HG02571 (cell line): ENCODE measurements around the gene FBLIM1.

ENCODE experiments used
- ATAC-seq: cut with Tn5 transposase; IDR thresholded peaks from one replicate; pipeline ENCODE4 v1.9.1; 2021; ENCODE audit warnings: mild to moderate bottlenecking, moderate library complexity; ENCODE audit not compliant: unreplicated experiment

FBLIM1 gene

GRCh38 chr1:15744122-15744679 lies 14.4 kb upstream of the FBLIM1 start:
- ATAC-seq: no peak

- ATAC-seq: no peak
Measured at GRCh38 chr1:15747378-15747777, 11.2 kb upstream of the FBLIM1 start.

- ATAC-seq: no peak
Measured at GRCh38 chr1:15748264-15748663, 10.3 kb upstream of the FBLIM1 start.

DNA sequence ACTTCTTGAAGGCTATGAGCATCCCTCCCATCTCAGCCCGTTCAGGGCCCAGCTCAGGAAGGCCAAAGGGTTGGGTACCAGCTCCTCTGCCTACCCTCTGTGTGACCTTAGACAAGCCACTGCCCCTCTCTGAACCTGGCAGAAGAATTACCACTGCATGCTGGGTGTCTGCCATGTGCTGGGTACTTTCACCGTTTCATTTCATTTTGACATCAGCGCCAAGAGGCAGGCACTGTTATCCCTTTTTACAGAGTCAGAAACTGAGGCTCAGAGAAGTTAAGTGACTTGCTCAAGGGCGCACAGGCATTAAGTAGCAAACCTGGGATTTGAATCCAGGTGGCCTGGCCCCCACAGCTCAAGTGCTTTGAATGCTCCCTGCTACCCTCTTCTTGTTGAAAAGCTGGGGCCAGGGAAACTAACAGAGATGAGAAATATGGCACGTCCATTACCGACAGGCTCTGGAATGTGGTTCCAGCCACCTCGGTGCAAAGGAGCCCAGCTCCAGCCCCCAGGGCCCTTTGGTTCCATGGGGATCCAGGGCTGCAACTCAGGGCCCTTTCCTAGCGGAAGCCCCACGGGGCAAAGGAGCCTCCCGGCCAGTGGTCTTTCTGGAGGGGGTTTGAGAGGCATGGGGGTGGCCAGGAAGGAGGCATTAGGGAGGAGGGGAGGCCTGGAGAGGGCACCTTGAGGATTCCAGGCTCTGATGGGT lies 9.8 kb upstream of the FBLIM1 start:
- no peak for ATAC-seq

DNA sequence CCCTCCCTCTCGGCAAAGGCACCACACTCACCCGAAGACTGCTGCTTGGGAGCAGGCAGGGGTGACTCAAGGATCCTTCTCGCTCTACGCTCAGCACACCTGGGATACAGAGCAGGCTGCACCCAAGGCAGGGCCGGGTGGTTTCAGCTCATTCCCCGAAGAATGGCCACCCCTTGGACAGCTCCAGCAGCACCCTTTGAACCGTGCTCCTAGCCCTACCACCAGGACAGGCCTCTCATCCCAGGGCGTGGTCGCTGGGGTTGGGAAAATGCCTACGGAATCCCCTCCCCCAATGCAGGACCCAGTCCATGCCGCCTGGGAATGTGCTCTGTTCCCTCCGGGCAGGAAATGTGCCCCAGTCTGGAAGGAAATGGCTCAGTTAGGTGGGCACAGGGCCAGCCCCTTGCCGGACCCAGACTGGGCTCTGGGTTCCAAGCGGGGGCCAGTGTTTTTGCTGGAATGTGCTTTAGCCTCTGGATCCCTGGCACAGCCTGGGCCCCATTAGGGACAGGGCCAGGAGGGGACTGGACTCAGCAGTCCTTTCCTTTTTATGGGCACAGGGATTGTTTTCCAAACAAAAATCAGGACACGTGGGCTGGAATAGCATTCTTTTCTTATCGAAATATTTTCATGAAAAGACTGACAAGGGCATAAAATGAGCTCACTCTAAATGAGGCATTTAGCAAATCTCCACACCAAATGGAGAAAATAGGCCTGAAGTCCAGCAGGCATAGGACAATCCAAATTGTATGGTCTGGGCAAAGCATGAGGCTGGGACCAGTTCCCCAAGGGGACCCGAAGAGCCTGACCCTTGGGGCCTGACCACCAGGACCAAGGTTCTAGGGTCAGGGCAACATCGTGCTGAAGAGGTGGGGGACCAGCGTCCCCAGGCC lies 8.9 kb upstream of the FBLIM1 start:
- no peak for ATAC-seq

GRCh38 chr1:15750924-15751323 lies 7.7 kb upstream of the FBLIM1 start:
- ATAC-seq: no peak

DNA sequence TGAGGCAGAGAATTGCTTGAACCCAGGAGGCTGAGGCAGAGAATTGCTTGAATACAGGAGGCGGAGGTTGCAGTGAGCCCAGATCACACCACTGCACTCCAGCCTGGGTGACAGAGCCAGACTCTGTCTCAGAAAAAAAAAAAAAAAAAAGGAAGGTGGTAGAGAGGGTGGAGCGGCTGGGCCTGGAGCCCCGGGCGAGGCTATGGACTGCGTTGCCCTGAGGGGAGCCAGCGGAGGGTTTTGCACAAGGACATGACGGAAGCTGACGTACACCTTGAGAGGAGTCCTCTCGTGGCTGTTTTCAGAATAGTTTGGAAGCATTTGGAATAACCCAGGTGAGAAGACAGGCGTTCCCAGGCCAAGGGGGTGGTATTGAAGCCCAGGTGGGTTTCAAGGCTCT lies 6.9 kb upstream of the FBLIM1 start:
- ATAC-seq: no peak

DNA sequence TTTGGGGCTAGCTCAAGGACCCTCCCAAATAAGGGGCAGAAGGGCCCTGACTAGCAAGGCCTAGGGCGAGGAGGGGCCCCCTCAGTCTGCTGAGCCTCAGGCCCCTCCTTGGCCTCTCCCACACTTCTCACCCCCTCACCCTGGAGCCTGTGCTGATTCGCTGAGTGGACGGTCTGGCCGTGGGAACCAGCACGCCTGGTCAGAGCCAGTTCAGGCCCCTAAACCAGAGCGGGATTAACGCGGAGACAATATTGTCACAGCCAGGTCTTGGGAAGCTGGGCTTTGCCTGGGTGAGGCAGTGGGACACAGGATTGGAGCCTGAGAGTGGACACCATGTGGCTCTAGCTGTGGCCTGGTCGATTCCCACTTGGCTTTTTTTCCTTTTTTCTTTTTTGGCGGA lies 4.8 kb upstream of the FBLIM1 start:
- no peak for ATAC-seq

- ATAC-seq: no peak
Measured at GRCh38 chr1:15755021-15755645, 3.5 kb upstream of the FBLIM1 start.

GRCh38 chr1:15755646-15756040 lies 3.0 kb upstream of the FBLIM1 start:
- ATAC-seq: no peak

DNA sequence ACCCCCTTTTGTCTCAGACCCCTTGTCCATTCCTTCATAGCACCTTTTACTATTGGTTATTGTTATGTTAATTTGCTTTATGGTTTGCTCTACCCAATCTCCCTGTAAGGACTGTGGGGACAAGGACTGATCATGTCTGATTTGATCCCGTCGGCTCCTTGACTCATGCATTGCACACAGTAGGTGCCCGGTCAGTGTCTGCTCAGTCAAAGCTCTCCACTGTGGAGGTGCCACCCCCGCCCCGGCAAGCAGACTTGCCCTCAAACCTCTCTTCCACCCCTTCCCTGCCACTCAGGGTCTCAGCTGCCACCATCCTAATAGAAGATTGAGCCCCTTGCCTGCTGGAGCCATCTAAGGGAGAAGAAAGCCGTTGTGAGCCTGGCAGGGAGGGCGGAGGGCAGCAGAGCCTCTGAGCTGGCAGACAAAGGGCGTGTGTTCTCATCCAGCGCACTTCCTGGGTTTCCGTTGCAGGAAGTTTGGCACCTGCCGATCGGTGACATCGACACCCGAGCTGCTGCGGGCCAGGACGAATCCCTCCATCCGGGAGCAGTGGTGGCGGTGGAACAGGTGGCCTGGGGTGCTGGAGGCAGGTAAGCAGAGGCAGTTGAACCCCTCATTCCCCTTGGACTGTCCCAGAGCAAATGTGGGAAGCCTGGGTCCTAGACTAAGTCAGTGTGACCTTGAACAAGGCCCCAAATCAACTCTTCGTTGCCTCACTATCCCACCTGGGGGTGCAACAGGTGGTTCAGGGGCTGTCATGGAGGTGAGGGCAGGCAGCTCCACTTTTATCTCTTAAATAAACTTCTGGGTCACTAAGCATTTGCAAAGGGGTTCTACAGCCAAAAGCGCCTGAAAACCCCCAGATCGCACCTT lies 2.2 kb upstream of the FBLIM1 start:
- no peak for ATAC-seq

- ATAC-seq: no peak
Measured at GRCh38 chr1:15757016-15757543, 1.5 kb upstream of the FBLIM1 start.

- no peak for ATAC-seq
Measured at GRCh38 chr1:15757575-15758342, 836 bp upstream of the FBLIM1 start.

DNA sequence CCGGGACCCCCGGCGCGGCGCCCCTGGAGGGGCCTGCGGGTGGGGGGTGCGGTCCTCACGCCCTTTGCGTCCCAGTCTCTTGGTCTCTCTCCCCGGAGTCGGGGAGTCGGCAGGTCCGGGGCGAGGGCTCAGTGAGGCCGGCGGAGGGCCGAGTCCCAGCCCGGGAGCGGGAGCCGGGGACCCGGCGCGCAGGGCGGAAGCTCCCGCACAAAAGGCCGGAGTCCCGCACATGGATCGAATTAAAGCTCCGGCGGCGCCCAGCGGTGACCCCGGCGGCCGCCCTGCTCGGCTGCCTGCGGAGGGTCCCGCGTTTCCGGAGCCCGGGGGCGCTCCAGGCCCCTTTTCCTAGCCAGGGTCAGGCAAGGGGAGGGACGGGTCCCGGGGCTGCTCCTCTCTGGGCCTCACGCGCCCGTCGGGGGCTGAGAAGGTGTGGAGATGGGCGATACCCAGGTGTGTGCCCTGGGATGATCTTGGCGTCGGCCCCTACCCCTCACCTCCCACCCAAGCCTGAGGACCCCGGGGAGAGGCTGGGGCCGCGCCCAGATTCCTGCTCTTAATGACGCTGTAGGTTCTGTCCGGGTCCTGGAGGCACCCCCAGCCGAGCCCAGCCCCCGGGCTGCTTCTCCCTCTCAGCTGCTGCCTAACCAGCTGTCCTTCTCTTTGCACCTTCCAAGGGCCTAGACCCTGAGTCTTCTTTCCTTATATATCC lies 512 bp downstream of the FBLIM1 start:
- ATAC-seq: no peak

- no peak for ATAC-seq
Measured at GRCh38 chr1:15760520-15761211, 2.1 kb downstream of the FBLIM1 start.

GRCh38 chr1:15761366-15762128 lies 3.0 kb downstream of the FBLIM1 start:
- no peak for ATAC-seq

DNA sequence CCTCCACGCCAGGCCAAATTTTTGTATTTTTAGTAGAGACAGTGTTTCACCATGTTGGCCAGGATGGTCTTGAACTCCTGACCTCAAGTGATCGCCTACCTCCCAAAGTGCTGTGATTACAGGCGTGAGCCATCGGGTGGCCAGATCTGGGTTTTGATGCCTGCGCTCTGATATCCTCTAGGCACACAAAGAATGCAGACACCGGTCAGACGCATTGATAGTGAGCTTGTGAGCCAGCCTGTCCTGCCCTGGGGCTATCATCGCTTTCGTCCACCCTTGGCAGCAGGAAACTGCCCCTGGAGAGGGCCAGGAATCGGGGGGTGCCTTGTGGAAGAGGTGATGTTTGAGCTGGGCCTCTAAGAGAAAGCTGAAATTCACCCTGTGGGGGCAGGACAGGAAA lies 4.0 kb downstream of the FBLIM1 start:
- ATAC-seq: no peak
